Activated CD8-positive, alpha-beta T cell treated with anti-CD3 and anti-CD28 coated beads for 36 hours (primary cell): ENCODE measurements around the gene POLR1E. TPM values are rescaled to one million over a fixed set of nuclear protein-coding genes. Genes with fewer than 3 reads are reported as not detected.

Experiments
- ATAC-seq: fragments of 200-7000 bp; cut with Tn5 transposase; one replicate; pipeline ENCODE4 v1.10.0; 2021; ENCODE audit warnings: mild to moderate bottlenecking, moderate library complexity
- CTCF ChIA-PET: fragments of 350-600 bp; sonication (Branson Sonifier 250); formaldehyde crosslinking; loops from one replicate; lab custom pipeline; 2021; ENCODE audit warnings: antibody characterized with exemption; lab: Charles Lee
- POLR2A ChIA-PET: fragments of 350-600 bp; sonication (Branson Sonifier 250); formaldehyde crosslinking; loops from one replicate; lab custom pipeline; 2021; ENCODE audit warnings: antibody characterized with exemption; lab: Charles Lee
- DNase-seq: peaks from one replicate; pipeline ENCODE4 v3.0.0-alpha.2; 2020
- H3K27ac Mint-ChIP-seq: one replicate; pipeline ENCODE4 v1.8.0; 2021; ENCODE audit warnings: mild to moderate bottlenecking, mixed read lengths
- H3K27me3 Mint-ChIP-seq: one replicate; pipeline ENCODE4 v1.8.0; 2021; ENCODE audit warnings: mixed read lengths
- H3K36me3 Mint-ChIP-seq: one replicate; pipeline ENCODE4 v1.8.0; 2021; ENCODE audit warnings: low read depth, mixed read lengths
- H3K4me1 Mint-ChIP-seq: one replicate; pipeline ENCODE4 v1.8.0; 2021; ENCODE audit warnings: low read depth, mixed read lengths
- H3K4me3 Mint-ChIP-seq: one replicate; pipeline ENCODE4 v1.8.0; 2021; ENCODE audit warnings: mild to moderate bottlenecking, moderate library complexity, mixed read lengths
- H3K9me3 Mint-ChIP-seq: one replicate; pipeline ENCODE4 v1.8.0; 2021; ENCODE audit warnings: mixed read lengths
- CTCF ChIP-seq: fragments of 200-600 bp; IDR thresholded peaks from one replicate; pipeline ENCODE4 v1.8.0; 2022; ENCODE audit warnings: antibody characterized with exemption, mild to moderate bottlenecking
- intact Hi-C: fragments of 100-400 bp; cut with micrococcal nuclease; formaldehyde crosslinking; loops from one replicate; pipeline ENCODE4 v1.10.0; 2022
- total RNA-seq, 2 experiments: library from RNA; stranded (reverse); gene quantifications; one replicate each; pipeline ENCODE4 v1.2.3, GENCODE V29; 2021

POLR1E gene
- total RNA-seq, 2 experiments from 2014 or later, result 66.9 to 70.5 TPM

- H3K4me1 Mint-ChIP-seq, result peaks cover 36% of the 10 kb centered on the region
- POLR2A ChIA-PET, result no interaction called here
- no peak for ATAC-seq
These were observed 33.1 kb upstream of the POLR1E start for GRCh38 chr9:37452611-37453010.

GRCh38 chr9:37453827-37454226 lies 31.9 kb upstream of the POLR1E start:
- intact Hi-C loops, result loop anchor here (10.0 kb wide), 1 partner anchor 61 kb away; no protein-coding TSS in a partner anchor
- DNase-seq (no peak), ATAC-seq (no peak)
- no peak for TF ChIP-seq CTCF
- Mint-ChIP-seq H3K36me3 (peaks cover 9% of the 10 kb centered on the region), H3K27ac (no peak overlapping the region), H3K27me3 (no peaks in the 10 kb centered on the region), H3K4me3 (no peak overlapping the region), H3K4me1 (peaks cover 42% of the 10 kb centered on the region), H3K9me3 (no peaks in the 10 kb centered on the region)
- POLR2A ChIA-PET, result no interaction called here
- CTCF ChIA-PET, result no interaction called here

More at GRCh38 chr9:37452611-37453010, 33.1 kb upstream of the POLR1E start:
- intact Hi-C loops, result loop anchor here (10.0 kb wide), 1 partner anchor 62 kb away; no protein-coding TSS in a partner anchor
- H3K4me3 Mint-ChIP-seq, result no peak overlapping the region
- no peak overlapping the region for H3K27ac Mint-ChIP-seq
- TF ChIP-seq CTCF, result no peak
- CTCF ChIA-PET, result no interaction called here
- H3K9me3 Mint-ChIP-seq, result no peaks in the 10 kb centered on the region
- no peaks in the 10 kb centered on the region for H3K27me3 Mint-ChIP-seq
- peaks cover 11% of the 10 kb centered on the region for H3K36me3 Mint-ChIP-seq
- no peak for DNase-seq

GRCh38 chr9:37454238-37454637 lies 31.5 kb upstream of the POLR1E start:
- no peaks in the 10 kb centered on the region for H3K9me3 Mint-ChIP-seq
- DNase-seq, result no peak
- H3K4me1 Mint-ChIP-seq, result peaks cover 42% of the 10 kb centered on the region
- H3K4me3 Mint-ChIP-seq, result no peak overlapping the region
- no peak for ATAC-seq
- TF ChIP-seq CTCF, result no peak
- CTCF ChIA-PET, result no interaction called here
- intact Hi-C loops, result loop anchor here (10.0 kb wide), 1 partner anchor 61 kb away; no protein-coding TSS in a partner anchor
- H3K27me3 Mint-ChIP-seq, result no peaks in the 10 kb centered on the region
- POLR2A ChIA-PET, result no interaction called here
- peaks cover 9% of the 10 kb centered on the region for H3K36me3 Mint-ChIP-seq
- H3K27ac Mint-ChIP-seq, result no peak overlapping the region

- Mint-ChIP-seq H3K4me3 (no peak overlapping the region), H3K36me3 (peaks cover 6% of the 10 kb centered on the region), H3K27me3 (no peaks in the 10 kb centered on the region), H3K4me1 (peaks cover 48% of the 10 kb centered on the region), H3K27ac (no peak overlapping the region), H3K9me3 (no peaks in the 10 kb centered on the region)
- ChIA-PET POLR2A (interaction anchor here (0.9 to 1.7 kb wide), 2 partner anchors 8 to 13 kb away, joined by 3 to 5 read pairs; no protein-coding TSS in a partner anchor), CTCF (interaction anchor here (1.6 kb wide), 1 partner anchor 41 kb away, joined by 6 read pairs; no protein-coding TSS in a partner anchor)
- no peak for TF ChIP-seq CTCF
- ATAC-seq (peak; percentile 49), DNase-seq (no peak)
- intact Hi-C loops, result loop anchor here (10.0 kb wide), 1 partner anchor 59 kb away; no protein-coding TSS in a partner anchor
These were observed 29.7 kb upstream of the POLR1E start for GRCh38 chr9:37455884-37456647.

GRCh38 chr9:37456817-37457216 lies 28.9 kb upstream of the POLR1E start:
- Mint-ChIP-seq H3K27me3 (no peaks in the 10 kb centered on the region), H3K27ac (no peak overlapping the region), H3K4me1 (peaks cover 48% of the 10 kb centered on the region), H3K9me3 (no peaks in the 10 kb centered on the region), H3K36me3 (peaks cover 6% of the 10 kb centered on the region), H3K4me3 (no peak overlapping the region)
- ATAC-seq, result no peak
- intact Hi-C loops, result loop anchor here (10.0 kb wide), 1 partner anchor 58 kb away; no protein-coding TSS in a partner anchor
- TF ChIP-seq CTCF, result no peak
- CTCF ChIA-PET, result interaction anchor here (1.6 kb wide), 1 partner anchor 42 kb away, joined by 6 read pairs; no protein-coding TSS in a partner anchor
- POLR2A ChIA-PET, result interaction anchor here (1.7 kb wide), 1 partner anchor 14 kb away, joined by 5 read pairs; no protein-coding TSS in a partner anchor
- DNase-seq, result no peak
